C1 segment of cervical spinal cord (tissue), 14 donors: ENCODE data around the gene RTTN.
A peak's percentile ranks its signal among the peaks of the same experiment; 100 is the strongest.

ENCODE experiments used
- DNase-seq, 14 donors: peaks; one replicate each; lab custom pipeline; 2025; lab: John Stamatoyannopoulos, UW

The RTTN gene

DNA sequence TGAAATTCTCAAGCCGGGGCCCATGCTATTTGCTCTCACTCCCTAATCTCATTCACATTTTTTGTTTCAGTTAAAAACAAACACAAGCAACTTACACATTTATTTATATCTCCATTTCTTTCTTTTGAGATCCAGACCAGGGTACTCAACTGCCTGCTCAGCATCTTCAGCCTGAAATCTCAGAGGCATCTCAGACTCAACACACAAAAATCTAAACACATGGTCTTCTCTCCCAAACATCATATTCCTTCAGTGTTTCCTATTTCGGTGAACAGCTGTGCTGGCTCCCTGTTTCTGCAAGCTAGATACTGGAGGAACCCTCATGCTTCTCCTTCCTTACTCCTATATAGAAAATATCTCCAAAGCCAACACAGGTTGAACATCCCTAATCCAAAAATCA is 11.3 kb upstream of the RTTN start:
- no peak for DNase-seq

DNA sequence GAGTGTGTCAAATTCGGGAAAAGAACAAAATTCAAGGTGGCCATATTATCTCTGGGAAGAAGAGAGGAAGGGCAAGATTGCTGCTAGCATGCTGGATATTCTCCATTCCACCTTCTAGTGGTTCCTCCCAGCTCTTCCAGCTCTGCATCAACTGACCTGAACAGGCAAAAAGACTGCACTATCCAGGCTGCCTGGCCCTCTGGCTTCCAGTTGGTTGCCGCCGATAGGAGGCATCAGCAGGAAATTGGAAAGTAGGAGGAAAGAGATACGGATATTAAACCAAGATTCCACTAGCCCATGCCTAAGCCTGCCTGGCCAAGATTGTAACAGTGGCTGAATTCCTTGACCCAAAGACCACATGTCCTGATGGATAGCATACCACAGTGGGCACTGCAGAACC is 1.7 kb upstream of the RTTN start:
- no peak for DNase-seq

DNA sequence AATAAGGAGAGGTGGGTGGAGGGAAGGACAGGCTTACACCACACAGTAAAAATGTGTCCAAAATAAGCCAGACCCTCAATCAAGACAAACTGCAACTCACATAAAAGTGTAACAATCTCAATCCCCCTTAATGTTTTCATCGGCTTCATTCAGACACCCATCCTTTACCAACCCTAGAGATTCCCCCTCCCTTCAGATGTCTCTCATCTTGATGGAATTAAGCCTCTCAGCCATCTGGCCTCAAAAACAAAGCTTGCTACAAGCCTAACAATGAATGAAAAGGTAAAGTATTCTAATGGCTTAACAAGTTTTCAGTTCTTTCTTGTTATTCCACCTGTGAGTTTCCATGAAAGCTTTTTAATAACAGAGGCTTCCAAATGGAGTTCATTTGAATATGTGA is 5.2 kb downstream of the RTTN start:
- no peak for DNase-seq

DNA sequence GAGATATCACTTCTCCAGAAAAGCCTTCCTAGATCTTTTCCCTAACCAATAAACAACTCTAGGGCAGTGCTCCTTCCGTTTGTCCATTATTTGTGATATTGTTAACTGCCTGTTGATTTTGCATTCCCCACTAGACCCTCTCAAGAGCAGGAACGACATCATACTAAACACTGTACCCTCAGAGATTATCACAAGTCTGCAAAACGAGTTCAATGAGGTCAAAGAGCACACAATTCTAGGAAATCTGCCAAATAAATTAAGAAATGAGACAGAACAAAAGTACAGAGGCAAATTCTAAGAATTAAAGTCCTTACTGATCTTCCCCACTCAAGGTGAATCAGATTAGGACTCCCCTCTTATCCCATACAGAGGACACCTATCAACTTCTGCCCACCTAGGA is 7.6 kb downstream of the RTTN start:
- no peak for DNase-seq

DNA sequence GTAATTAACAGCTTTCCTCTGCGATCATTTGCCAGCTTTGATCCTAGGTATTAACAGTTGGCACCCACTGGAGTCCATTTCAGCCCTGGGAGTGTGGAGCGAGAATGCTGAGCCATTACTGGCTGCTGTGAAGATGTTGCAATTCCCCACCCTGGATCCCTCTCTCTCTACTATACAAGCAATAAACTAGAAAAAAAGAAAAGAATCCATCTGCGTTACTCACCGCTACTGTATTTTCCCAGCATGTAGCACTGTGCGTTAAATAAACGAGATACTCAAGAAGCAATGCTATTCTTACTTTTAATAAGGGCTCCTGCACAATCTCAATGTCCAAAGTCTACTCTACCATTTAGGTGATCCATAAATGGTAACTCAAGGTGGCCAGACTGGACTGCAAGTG is 8.5 kb downstream of the RTTN start:
- no peak for DNase-seq

DNA sequence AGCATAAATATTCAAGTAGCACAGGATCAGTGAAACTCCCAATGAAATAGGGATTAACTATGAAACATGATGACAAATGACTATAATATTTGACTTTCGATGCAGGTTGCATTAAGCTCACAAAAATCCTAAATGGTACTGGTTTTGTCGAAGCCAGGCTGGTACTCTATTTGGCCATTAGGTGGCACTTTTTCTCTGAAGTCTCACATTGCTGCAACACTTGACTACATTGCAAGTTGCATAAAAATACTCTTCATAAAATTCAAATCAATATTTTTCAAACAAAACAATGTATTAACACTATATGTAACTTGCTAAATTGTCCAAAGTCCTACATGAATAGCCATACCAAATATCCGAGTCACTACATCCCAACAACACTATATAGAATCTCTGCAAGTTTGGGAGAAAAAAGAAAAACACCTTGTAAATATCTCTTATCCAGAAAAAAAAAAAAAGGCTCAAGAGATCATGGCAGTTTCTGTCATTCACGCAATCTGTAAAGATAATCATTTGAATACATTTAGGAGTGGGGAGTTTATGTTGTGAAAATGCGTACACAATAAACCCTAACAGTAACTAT is 9.5 kb downstream of the RTTN start:
- peak in 1 of 14 donors; percentile 22 for DNase-seq

DNA sequence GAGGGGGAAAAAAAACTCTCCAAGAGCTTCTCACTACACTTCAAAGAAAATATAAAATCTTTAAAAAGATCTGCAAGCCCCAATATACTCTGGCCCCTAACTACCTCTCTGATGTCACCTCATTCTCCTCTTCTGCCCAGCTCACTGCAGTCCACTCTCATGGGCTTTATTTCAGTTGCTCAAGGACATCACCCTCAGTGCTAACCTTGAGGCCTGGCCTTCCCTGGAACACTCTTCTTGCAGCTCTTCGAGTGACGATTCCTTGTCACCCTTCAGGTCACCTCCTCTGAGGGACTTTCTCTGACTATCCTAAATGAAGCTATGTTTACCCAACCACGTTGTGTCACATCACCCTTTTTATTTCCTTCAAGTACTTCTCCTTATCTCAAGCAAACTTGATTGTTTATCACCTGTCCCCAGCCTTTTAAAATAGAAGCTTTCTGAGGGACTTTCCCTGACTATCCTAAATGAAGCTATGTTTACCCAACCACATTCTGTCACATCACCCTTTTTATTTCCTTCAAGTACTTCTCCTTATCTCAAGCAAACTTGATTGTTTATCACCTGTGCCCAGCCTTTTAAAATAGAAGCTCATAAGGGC is 10.4 kb downstream of the RTTN start:
- DNase-seq: no peak

DNA sequence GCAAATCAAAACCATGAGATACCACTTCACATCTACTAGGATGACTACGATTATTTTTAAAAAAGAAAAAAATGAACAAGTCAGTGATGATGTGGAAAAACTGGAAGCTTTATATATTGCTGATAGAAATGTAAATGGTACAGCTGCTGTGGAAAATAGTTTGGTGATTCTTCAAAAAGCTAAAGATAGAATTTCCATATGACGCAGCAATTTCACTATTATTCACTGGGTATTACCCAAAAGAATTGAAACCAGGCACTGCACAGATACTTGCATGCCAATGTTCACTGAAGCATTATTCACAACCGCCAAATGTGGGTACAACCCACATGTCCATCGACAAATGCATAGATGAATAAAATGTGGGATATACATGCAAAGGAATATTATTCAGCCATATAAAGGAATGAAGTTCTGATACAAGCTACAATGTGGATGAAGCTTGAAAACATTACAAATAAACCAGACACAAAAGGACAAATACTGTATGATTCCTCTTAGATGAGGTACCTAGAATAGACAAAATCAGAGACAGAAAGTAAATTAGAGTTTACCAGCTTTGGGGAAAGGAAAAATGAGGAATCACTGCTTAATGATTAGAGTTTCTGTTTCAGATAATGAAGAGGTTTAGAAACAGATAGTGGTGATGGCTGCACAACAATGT is 11.1 kb downstream of the RTTN start:
- no peak for DNase-seq

DNA sequence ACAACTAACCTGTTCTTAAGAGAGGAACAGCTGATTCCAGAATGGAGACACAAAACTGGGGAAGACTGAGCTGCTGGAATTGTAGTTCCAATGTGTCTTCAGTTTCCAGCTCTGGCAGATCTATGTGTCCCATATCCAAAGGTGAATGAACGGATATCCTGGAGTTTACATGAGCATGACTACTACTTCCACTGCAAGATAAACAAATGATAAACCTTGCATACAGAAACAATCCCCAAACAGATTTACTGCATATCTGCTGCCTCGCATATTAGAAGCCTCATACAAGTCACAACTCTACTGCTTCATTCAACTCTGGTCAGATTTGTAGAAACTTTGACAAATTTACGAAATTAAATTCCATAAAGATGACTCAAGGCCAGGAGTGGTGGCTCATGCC is 15.0 kb downstream of the RTTN start:
- no peak for DNase-seq

DNA sequence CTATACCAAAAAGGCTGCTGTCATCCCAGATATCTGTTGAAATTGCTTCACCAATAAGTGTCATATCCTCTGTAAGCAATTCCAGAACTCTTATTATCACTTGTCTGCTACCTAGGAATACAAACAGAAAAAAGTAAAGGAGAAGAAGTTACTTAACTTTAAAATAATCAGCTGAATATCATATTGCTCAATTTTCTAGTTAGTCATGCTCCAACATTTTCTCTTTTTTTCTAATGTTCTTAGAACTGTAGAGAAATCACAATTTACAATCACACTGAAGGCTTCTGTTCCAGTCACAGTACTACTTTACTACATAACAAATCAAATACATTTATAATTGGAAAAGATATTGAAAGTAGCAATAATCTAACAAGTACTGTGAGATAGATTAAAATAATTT is 17.4 kb downstream of the RTTN start:
- DNase-seq: no peak

DNA sequence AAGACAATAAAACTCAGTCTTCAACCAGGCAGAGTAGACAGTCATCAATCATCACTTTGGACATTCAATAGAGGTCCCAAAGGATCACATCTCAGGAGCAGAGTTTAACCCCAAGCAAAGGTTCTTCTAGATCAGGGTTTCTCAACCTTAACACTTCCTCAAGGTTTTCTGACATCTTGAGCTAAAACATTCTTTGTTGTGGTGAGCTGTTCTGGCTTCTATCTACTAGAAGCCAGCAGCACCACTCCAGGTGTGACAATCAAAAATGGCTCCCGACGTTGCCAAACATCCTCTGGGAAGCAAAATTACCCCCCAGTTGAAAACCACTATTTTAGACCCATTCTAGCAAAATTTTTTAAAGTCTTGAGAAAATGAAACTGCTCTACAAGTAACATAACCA is 22.0 kb downstream of the RTTN start:
- no peak for DNase-seq

DNA sequence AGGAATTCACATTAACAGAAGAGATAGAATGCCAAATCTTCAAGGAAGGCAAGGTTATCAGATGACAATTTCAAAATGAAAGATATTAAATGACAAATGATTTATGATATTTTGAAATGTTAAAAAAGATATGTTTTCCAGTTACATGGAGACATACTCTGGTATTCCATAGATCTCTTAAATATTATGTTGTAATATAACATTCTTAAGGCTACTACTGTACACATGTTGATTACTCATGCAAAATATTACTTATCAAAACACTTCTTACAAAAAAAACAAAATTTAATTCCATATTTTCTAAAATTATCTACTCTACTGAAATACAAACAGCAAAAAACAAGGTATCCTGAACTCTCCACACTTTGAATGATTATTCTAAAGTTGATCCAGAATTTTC is 22.9 kb downstream of the RTTN start:
- no peak for DNase-seq

DNA sequence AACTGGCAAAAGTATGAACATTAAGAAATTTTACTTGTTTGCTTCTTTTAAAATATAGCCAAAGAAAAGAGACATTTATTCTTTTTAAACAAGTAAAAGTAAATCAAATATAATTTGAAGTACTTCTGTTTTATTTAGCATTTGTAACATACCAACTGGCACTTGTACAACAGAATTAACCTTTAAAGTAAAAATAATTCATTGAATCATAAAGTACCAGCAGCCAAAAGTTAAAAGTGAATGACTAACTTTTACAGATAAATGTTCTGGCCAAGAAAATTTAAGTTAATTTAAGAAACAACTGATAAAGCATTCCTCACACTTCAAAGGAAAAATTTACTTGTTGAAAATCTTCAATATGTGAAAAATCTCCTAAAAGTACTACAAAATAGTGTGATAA is 23.8 kb downstream of the RTTN start:
- DNase-seq: no peak

DNA sequence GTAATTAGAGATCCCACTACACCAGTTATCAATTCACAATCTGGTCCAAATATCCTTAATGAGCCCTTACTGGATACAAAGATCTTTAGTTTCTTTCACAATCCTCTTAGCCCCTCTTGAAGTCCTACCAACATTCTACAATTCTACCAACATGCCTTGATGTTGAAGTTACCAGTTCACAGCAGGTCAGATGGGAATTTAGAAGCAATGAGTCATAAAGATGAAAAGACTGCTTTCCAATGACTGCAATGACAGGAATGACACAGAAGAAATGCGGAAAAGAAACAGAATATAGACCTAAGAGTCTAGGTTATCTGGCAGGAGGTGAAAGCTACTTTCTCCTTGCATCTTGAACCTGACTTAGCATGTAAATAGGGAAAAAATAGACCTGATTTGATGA is 24.5 kb downstream of the RTTN start:
- DNase-seq: no peak

DNA sequence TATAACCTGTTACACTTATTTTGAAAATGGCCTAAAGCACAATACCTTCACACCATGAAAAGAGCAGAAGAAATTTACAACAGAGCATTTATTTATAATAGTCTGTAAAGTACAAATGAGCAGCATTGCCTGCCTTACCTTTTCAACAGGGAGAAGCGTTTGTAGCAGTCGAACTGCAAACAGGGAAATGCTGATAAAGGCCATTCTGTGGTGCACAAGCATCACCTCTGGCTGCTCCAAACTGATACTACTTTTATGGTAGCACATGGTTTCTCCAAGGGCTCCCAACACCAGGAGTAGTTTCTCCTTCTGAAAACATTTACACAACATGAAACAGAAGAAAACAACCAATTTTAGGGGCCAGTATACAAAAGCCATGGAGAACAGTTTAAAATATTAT is 28.9 kb downstream of the RTTN start:
- DNase-seq: no peak

DNA sequence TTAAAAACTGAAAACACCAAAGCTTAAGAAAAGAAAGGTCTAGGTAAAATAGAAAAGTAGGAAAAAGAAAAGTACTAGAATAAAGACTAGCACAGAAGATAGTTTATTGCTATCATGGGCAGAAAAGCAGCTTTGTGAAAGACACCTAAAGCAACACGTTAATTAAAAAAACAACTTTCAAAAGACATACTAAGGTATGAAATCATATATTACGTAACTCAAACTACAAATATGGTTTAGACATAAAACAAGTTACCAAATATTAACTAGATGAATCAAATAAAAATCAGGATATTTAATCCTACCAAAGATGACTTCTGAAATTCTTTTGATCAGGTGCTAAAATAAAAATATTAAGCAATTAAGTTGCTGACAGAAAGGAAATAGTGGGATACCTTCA is 30.3 kb downstream of the RTTN start:
- no peak for DNase-seq

DNA sequence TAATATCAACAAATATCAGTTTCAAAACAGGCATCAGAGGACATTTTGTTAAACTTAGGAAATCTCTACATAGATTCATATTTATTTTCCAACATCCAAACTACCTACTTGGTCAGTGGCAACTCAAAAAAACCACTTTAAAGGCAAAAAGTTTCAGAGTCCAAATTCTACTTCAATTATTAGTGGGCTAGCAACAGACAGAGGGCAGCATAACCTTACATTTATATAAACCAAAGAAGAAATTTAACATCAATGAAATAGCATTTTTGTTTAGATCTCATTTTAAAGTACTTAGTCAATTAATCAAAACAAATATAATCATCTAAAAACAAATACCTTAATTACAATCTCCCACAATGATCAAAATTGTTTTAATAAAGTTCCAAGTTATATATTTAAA is 33.3 kb downstream of the RTTN start:
- DNase-seq: no peak

DNA sequence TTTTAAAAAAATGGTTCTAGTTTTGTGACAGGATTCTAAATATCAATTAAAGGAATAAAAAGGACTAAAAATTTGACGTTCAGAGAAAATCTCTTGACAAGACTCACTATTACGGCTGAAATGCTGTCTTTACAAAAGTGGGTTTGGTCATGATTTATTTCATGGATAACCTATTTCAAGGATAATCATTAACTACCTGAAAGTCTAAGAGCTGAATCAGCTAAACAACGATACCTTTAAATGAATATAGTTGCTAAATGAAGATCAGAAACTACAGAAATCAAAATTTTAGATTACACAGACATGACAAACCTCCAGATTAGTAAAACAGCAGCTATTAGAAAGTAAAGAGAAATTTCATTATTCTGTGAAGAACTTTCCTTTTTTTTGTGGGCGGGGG is 35.7 kb downstream of the RTTN start:
- DNase-seq: no peak

DNA sequence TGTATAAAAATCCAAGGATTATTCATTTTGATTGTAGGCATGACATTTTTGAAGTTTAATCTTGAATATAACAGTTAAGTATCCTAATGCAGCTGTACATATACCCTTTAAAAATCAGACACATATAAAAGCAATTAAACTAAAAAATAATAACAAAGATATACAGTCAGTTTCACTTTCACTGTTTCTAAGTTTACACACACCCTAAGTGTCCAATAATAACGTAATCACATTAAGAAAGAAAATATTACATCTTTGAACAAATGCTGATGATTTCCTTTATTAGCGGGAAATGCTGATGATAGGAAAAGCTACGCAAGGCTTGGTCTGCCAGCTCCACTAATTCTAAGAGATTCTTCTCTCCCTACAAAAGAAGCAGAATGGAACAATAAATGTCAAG is 38.8 kb downstream of the RTTN start:
- no peak for DNase-seq

DNA sequence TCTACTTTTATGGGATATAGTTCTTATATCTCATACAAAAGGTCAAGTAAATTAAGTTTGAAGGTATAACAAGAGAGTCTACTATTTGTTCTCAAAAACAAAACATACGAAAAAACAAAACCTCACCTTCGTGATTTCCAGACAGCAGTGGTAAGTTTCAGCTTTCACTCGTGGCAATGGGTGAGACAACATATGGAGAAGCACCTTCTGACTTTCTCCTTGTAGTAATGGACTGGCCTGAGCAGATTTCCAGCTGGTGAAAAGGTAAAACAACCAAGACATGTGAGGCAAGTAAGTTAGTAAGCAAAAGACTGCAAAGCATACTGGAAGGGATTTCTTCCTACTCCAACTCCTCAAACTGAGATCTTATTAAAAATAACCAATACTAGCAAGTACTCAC is 39.6 kb downstream of the RTTN start:
- DNase-seq: no peak

DNA sequence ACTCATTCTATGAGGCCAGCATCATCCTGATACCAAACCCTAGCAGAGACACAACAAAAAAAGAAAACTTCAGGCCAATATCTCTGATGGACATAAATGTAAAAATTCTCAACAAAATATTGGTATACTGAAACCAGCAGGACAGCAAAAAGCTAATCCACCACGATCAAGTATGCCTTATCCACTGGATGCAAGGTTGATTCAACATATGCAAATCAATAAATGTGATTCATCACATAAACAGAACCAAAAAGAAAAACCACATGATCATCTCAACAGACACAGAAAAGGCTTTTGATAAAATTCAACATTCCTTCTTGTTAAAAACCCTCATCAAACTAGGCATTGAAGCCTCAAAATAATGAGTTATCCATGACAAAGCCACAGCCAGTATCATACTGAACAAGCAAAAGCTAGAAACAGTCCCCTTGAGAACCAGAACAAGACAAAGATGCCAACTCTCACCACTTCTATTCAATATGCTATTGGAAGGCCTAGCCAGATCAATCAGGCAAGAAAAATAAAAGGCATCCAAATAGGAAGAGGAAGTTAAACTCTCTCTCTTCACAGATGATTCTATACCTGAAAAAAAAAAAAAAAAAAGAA is 45.3 kb downstream of the RTTN start:
- no peak for DNase-seq

DNA sequence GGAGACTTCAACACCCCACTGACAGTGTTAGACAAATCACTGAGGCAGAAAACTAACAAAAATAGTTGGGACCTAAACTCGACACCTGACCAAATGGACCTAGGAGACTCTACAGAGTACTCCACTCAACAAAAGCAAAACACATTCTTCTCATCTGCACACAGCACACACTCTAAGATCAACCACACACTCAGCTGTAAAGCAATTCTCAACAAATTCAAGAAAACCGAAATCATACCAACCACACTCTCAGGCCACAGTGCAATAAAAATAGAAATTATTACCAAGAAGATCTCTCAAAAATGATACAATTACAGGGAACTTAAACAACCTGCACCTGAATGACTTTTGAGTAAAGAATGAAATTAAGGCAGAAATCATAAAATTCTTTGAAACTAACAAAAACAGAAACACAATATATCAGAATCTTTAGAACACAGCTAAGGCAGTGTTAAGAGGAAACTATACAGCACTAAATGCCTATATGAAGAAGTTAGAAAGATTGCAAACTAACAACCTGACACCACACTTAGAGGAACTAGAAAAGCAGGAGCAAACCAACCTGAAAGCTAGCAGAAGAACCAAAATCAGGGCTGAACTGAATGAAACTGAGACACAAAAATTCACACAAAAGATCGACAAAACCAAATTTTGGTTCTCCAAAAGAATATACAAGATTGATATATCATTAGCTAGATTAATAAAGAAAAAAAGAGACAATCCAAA is 46.3 kb downstream of the RTTN start:
- no peak for DNase-seq

DNA sequence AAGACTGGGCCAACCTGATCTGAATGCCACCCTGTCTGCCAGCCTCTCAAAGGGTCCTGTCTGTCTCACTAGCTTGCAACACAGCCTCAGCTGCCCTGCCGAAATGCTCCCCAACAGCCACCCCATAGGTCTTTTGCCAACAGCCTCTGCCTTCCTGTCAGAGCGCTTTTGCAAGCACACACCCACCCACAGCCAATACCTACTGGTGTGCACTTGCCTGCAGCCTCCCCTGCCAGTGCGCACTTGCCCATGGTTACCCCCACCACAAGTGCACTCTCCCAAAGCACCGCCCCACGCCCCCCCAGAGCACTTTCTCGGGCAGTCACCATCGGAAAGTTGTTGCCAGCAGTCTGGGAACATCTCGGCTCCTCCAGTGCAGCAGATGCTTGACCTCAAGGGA is 48.6 kb downstream of the RTTN start:
- no peak for DNase-seq
